Measurements from ENCODE around the gene ZNF296. TPM values are rescaled to one million over a fixed set of nuclear protein-coding genes. Genes with fewer than 3 reads are reported as not detected.

Gene ZNF296
- total RNA-seq, 3 donors from 2014 or later = 0.98 to 1.9 (median 1.3) TPM

DNA sequence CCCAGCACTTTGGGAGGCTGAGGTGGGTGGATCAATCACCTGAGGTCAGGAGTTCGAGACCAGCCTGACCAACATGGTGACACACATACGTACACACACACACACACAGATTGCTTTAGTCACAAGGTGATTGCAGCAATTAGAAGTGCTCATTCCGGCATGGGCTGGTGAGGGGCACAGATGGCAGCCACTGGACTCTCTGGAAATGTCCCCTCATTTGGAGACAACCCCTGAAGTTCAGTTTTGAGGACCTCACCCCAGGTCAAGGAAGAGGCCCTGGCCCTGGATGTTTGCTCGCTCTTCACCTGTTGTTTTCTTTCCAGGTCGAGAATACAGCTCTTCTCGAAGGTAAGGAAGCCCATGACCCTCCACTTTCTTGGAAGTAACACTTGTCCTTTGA, 6.1 kb downstream of the ZNF296 start:
- no peak for DNase-seq (ENCODE audit: low spot score in 2 of 2)
- Histone ChIP-seq H3K4me1 (peaks cover 10 to 34% of the 10 kb centered on the region in 2 donors), H3K4me3 (no peak overlapping the region), H3K27ac (peak overlapping the region; percentile 66 to 87), H3K9me3 (no peaks in the 10 kb centered on the region), H3K36me3 (peaks cover 8% of the 10 kb centered on the region), H3K27me3 (no peaks in the 10 kb centered on the region)
- intact Hi-C loops (cut with DNase I; ENCODE audit: low total_unique reads) = no loop called here
- TF ChIP-seq POLR2AphosphoS5 (IDR thresholded peaks at IDR 0.05) = no peak

DNA sequence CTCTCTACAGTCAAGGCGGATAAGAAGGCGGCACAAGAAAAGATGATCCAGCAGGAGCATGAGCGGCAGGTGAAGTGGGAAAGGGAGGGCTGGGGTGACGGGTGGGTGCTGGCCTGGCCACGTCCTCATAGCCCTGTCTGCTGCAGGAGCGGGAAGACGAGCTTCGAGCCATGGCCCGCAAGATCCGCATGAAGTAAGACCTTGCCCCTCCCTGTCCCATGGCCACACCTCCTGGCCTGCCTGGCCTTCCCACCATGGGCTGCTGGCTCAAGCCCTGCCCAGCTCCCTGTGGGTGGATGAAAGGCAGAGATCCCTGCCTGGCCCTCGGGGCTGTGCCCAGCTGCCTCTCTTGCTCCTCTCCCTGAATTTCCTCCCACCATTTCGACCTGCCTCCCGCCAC, 7.2 kb downstream of the ZNF296 start:
- Histone ChIP-seq H3K27me3 (no peaks in the 10 kb centered on the region), H3K27ac (peak overlapping the region; percentile 66 to 87), H3K4me3 (no peak overlapping the region), H3K4me1 (peaks cover 10 to 34% of the 10 kb centered on the region in 2 donors), H3K36me3 (peaks cover 8% of the 10 kb centered on the region), H3K9me3 (no peaks in the 10 kb centered on the region)
- TF ChIP-seq POLR2A (IDR thresholded peaks at IDR 0.05) (no peak), POLR2AphosphoS5 (IDR thresholded peaks at IDR 0.05) (no peak)
- TF ChIP-seq, protein P1, sequence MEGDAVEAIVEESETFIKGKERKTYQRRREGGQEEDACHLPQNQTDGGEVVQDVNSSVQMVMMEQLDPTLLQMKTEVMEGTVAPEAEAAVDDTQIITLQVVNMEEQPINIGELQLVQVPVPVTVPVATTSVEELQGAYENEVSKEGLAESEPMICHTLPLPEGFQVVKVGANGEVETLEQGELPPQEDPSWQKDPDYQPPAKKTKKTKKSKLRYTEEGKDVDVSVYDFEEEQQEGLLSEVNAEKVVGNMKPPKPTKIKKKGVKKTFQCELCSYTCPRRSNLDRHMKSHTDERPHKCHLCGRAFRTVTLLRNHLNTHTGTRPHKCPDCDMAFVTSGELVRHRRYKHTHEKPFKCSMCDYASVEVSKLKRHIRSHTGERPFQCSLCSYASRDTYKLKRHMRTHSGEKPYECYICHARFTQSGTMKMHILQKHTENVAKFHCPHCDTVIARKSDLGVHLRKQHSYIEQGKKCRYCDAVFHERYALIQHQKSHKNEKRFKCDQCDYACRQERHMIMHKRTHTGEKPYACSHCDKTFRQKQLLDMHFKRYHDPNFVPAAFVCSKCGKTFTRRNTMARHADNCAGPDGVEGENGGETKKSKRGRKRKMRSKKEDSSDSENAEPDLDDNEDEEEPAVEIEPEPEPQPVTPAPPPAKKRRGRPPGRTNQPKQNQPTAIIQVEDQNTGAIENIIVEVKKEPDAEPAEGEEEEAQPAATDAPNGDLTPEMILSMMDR (IDR thresholded peaks at IDR 0.05) = no peak
- intact Hi-C loops (cut with DNase I; ENCODE audit: low total_unique reads) = loop anchor here (10.0 kb wide), 1 partner anchor 46 kb away; no protein-coding TSS in a partner anchor
- DNase-seq (ENCODE audit: low spot score in 2 of 2) = peak; percentile 75 to 84

DNA sequence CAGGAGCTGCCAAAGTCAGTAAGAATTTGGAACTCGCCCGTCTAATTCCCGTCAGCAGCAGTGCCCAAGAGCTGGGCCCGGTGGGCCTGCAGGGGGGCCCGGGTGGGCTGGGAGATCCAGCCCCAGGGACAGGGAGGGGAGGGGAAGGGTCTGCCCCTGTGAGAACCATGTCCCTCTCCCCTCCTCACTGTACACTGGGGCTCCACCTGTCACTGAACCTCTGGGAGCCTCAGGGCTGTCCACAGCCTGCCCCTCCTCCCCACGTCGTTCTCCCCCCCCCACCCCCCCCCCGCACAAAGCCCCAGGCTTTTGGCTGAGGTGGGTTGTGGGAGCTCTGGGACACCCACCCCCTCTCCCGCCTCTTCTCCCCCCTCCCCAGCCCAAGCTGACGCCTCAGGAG, 8.2 kb downstream of the ZNF296 start:
- Histone ChIP-seq H3K4me3 (no peak overlapping the region), H3K27me3 (no peaks in the 10 kb centered on the region), H3K36me3 (peaks cover 8% of the 10 kb centered on the region), H3K4me1 (peaks cover 10 to 34% of the 10 kb centered on the region in 2 donors), H3K27ac (peak overlapping the region; percentile 20 to 66), H3K9me3 (no peaks in the 10 kb centered on the region)
- no peak for DNase-seq (ENCODE audit: low spot score in 2 of 2)
- TF ChIP-seq POLR2AphosphoS5 (IDR thresholded peaks at IDR 0.05) = no peak
- TF ChIP-seq, protein P1 (IDR thresholded peaks at IDR 0.05) = no peak
- TF ChIP-seq POLR2A (IDR thresholded peaks at IDR 0.05) = no peak
- intact Hi-C loops (cut with DNase I; ENCODE audit: low total_unique reads) = loop anchor here (10.0 kb wide), 1 partner anchor 47 kb away; no protein-coding TSS in a partner anchor

DNA sequence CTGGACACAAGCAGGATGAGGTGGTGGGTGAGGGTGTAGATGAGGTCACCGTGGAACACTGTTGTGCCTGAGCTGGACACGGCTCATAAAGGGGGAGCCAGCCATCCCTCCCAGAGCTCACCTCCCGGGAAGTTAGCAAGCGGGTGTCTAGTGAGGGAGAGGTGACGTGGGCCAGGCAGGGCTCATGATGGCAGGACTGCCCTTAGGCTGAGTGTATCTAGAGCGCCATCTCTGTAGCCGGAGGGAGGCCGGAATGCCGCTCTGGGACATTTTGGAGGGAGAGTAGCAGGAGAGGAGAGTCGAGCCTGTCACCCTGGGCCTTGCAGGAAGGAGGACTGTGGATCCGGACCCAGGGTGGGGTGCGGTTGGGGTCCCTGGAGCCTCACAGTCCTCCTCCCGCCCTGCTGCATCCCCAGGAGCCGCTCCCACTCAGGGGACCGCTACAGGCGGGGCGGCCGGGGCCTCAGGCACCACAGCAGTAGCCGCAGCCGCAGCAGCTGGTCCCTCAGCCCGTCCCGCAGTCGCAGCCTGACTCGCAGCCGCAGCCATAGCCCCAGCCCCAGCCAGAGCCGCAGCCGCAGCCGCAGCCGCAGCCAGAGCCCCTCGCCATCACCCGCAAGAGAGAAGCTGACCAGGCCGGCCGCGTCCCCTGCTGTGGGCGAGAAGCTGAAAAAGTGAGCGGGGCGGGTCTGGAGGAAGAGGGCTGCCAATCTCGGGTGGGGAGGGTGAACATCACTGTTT, 9.2 kb downstream of the ZNF296 start:
- Histone ChIP-seq H3K4me1 (peaks cover 10 to 31% of the 10 kb centered on the region in 2 donors), H3K9me3 (no peaks in the 10 kb centered on the region), H3K27me3 (no peaks in the 10 kb centered on the region), H3K4me3 (no peak overlapping the region), H3K27ac (peak overlapping the region; percentile 13 to 25), H3K36me3 (peaks cover 8% of the 10 kb centered on the region)
- intact Hi-C loops (cut with DNase I; ENCODE audit: low total_unique reads) = loop anchor here (10.0 kb wide), 1 partner anchor 48 kb away; no protein-coding TSS in a partner anchor
- TF ChIP-seq, protein P1 (IDR thresholded peaks at IDR 0.05) = no peak
- no peak for TF ChIP-seq POLR2AphosphoS5 (IDR thresholded peaks at IDR 0.05)
- TF ChIP-seq POLR2A (IDR thresholded peaks at IDR 0.05) = no peak
- DNase-seq (ENCODE audit: low spot score in 2 of 2) = no peak

DNA sequence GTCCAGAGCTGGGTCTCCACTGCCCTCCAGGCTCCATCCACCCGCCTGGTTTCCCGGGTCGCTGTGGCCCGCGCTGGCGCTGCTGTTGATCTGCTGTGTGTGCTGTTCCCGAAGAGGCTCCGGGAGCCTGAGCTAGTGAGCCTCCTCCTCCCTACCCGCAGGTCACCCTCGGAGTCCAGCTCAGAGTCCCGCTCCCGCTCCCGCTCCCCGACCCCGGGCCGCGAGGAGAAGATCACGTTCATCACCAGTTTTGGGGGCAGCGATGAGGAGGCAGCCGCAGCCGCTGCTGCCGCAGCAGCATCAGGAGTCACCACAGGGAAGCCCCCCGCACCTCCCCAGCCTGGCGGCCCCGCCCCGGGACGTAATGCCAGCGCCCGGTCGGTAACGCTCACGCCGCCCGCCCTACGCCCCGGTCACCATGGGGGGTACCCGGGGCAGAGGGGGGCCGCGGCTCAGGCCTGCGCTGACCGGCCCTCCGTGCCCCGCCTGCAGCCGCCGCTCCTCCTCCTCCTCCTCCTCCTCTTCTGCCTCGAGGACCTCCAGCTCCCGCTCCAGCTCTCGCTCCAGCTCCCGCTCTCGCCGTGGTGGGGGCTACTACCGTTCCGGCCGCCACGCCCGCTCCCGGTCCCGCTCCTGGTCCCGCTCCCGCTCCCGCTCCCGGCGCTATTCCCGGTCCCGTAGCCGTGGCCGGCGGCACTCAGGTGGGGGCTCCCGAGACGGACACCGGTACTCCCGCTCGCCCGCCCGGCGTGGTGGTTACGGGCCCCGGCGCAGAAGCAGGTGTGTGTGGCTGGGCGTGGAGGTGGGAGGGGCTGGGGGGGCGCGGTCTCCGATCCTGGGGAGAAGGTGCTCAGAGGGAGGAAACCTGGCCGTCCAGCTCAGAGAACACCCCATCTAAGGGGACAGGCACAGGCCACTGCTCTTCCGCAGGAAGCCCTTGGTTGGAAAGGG, 12.2 kb downstream of the ZNF296 start:
- DNase-seq (ENCODE audit: low spot score in 2 of 2) = no peak
- peaks cover 0 to 2% of the 10 kb centered on the region in 2 donors for H3K4me1 ChIP-seq
- intact Hi-C loops (cut with DNase I; ENCODE audit: low total_unique reads) = loop anchor here (10.0 kb wide), 1 partner anchor 51 kb away; no protein-coding TSS in a partner anchor
- H3K9me3 ChIP-seq = no peaks in the 10 kb centered on the region
- H3K4me3 ChIP-seq = no peak overlapping the region
- no peaks in the 10 kb centered on the region for H3K27me3 ChIP-seq
- H3K27ac ChIP-seq = no peak overlapping the region
- peaks cover 15% of the 10 kb centered on the region for H3K36me3 ChIP-seq
- TF ChIP-seq, protein P1 (IDR thresholded peaks at IDR 0.05) = no peak
- no peak for TF ChIP-seq POLR2AphosphoS5 (IDR thresholded peaks at IDR 0.05)
- no peak for TF ChIP-seq POLR2A (IDR thresholded peaks at IDR 0.05)

Data from breast epithelium (tissue), 4 donors.